ENCODE results near the gene THADA.

The THADA gene

DNA sequence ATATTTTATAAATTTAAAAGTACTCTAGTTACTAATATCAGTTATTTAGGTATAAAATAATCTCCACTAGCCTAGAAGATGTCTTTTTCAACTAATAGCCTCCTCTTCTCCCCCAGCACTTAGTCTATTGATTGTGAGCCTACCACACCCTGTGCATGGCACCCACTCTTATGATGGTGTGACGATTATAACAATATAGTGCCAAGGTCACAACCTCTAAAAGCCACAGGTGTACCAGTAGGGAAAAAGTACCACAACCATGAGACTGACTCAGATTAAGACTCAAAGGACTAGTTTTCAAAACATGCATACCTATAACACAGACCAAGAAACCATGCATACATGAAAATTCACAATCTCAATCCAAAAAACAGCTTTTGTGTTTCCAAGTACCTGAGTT, 27.6 kb downstream of the THADA start:
- H3K36me3 ChIP-seq (ENCODE audit: control insufficient read depth in 2 of 2, insufficient read depth in 1 of 2, low read length in 2 of 2): peaks cover 29 to 60% of the 10 kb centered on the region in 2 experiments
- ChIA-PET POLR2A (no interaction called here), CTCF (interaction anchor here (0.7 to 2.6 kb wide), 2 partner anchors 9 to 84 kb away, joined by 3 to 35 read pairs; no protein-coding TSS in a partner anchor)
- no peak overlapping the region for H3K27ac ChIP-seq (ENCODE audit: extremely low read depth, low read depth, low read length)
- no peak overlapping the region for H3K4me3 ChIP-seq (ENCODE audit: low read depth, low read length)
- H3K4me1 ChIP-seq (ENCODE audit: control insufficient read depth, insufficient read depth, low read length): no peaks in the 10 kb centered on the region
- H3K9me3 ChIP-seq (ENCODE audit: control insufficient read depth, insufficient read depth, low read depth, low read length): no peaks in the 10 kb centered on the region
- TF ChIP-seq, protein P1, sequence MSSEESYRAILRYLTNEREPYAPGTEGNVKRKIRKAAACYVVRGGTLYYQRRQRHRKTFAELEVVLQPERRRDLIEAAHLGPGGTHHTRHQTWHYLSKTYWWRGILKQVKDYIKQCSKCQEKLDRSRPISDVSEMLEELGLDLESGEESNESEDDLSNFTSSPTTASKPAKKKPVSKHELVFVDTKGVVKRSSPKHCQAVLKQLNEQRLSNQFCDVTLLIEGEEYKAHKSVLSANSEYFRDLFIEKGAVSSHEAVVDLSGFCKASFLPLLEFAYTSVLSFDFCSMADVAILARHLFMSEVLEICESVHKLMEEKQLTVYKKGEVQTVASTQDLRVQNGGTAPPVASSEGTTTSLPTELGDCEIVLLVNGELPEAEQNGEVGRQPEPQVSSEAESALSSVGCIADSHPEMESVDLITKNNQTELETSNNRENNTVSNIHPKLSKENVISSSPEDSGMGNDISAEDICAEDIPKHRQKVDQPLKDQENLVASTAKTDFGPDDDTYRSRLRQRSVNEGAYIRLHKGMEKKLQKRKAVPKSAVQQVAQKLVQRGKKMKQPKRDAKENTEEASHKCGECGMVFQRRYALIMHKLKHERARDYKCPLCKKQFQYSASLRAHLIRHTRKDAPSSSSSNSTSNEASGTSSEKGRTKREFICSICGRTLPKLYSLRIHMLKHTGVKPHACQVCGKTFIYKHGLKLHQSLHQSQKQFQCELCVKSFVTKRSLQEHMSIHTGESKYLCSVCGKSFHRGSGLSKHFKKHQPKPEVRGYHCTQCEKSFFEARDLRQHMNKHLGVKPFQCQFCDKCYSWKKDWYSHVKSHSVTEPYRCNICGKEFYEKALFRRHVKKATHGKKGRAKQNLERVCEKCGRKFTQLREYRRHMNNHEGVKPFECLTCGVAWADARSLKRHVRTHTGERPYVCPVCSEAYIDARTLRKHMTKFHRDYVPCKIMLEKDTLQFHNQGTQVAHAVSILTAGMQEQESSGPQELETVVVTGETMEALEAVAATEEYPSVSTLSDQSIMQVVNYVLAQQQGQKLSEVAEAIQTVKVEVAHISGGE (tag by site-specific recombination; conservative IDR thresholded peaks at IDR 0.05; ENCODE audit: low read depth): no peak
- TF ChIP-seq BCL11B (tag by site-specific recombination; IDR thresholded peaks at IDR 0.05; ENCODE audit: low read depth): no peak
- no peak for TF ChIP-seq ZNF660 (tag by site-specific recombination; IDR thresholded peaks at IDR 0.05)
- TF ChIP-seq ZNF133 (tag by site-specific recombination; IDR thresholded peaks at IDR 0.05): no peak
- TF ChIP-seq, protein P2, sequence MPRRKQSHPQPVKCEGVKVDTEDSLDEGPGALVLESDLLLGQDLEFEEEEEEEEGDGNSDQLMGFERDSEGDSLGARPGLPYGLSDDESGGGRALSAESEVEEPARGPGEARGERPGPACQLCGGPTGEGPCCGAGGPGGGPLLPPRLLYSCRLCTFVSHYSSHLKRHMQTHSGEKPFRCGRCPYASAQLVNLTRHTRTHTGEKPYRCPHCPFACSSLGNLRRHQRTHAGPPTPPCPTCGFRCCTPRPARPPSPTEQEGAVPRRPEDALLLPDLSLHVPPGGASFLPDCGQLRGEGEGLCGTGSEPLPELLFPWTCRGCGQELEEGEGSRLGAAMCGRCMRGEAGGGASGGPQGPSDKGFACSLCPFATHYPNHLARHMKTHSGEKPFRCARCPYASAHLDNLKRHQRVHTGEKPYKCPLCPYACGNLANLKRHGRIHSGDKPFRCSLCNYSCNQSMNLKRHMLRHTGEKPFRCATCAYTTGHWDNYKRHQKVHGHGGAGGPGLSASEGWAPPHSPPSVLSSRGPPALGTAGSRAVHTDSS (tag by site-specific recombination; IDR thresholded peaks at IDR 0.05): no peak
- TF ChIP-seq, protein P3, sequence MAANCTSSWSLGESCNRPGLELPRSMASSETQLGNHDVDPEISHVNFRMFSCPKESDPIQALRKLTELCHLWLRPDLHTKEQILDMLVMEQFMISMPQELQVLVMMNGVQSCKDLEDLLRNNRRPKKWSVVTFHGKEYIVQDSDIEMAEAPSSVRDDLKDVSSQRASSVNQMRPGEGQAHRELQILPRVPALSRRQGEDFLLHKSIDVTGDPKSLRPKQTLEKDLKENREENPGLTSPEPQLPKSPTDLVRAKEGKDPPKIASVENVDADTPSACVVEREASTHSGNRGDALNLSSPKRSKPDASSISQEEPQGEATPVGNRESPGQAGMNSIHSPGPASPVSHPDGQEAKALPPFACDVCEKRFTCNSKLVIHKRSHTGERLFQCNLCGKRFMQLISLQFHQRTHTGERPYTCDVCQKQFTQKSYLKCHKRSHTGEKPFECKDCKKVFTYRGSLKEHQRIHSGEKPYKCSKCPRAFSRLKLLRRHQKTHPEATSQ (tag by site-specific recombination; IDR thresholded peaks at IDR 0.05): no peak
- TF ChIP-seq GFI1B (tag by site-specific recombination; IDR thresholded peaks at IDR 0.05): no peak
- no peak for TF ChIP-seq ZEB2 (tag by site-specific recombination; IDR thresholded peaks at IDR 0.05)
- TF ChIP-seq SP7 (tag by site-specific recombination; IDR thresholded peaks at IDR 0.05): no peak
- TF ChIP-seq YY1 (tag by site-specific recombination; IDR thresholded peaks at IDR 0.05): no peak
- TF ChIP-seq TRIM28 (IDR thresholded peaks at IDR 0.05; ENCODE audit: borderline replicate concordance, low read length): no peak
- TF ChIP-seq, protein P4, sequence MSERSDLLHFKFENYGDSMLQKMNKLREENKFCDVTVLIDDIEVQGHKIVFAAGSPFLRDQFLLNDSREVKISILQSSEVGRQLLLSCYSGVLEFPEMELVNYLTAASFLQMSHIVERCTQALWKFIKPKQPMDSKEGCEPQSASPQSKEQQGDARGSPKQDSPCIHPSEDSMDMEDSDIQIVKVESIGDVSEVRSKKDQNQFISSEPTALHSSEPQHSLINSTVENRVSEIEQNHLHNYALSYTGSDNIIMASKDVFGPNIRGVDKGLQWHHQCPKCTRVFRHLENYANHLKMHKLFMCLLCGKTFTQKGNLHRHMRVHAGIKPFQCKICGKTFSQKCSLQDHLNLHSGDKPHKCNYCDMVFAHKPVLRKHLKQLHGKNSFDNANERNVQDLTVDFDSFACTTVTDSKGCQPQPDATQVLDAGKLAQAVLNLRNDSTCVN (tag by site-specific recombination; optimal IDR thresholded peaks at IDR 0.05): no peak
- no peak for TF ChIP-seq BCL11A (tag by site-specific recombination; IDR thresholded peaks at IDR 0.05; ENCODE audit: low read depth)
- TF ChIP-seq ZNF791 (tag by site-specific recombination; IDR thresholded peaks at IDR 0.05): no peak
- TF ChIP-seq, protein P5, sequence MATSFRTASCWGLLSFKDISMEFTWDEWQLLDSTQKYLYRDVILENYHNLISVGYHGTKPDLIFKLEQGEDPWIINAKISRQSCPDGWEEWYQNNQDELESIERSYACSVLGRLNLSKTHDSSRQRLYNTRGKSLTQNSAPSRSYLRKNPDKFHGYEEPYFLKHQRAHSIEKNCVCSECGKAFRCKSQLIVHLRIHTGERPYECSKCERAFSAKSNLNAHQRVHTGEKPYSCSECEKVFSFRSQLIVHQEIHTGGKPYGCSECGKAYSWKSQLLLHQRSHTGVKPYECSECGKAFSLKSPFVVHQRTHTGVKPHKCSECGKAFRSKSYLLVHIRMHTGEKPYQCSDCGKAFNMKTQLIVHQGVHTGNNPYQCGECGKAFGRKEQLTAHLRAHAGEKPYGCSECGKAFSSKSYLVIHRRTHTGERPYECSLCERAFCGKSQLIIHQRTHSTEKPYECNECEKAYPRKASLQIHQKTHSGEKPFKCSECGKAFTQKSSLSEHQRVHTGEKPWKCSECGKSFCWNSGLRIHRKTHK (tag by site-specific recombination; IDR thresholded peaks at IDR 0.05): no peak
- TF ChIP-seq KLF9 (tag by site-specific recombination; IDR thresholded peaks at IDR 0.05; ENCODE audit: low read depth): no peak
- TF ChIP-seq ZNF114 (tag by site-specific recombination; IDR thresholded peaks at IDR 0.05): no peak
- no peak for TF ChIP-seq IKZF3 (tag by site-specific recombination; IDR thresholded peaks at IDR 0.05)
- no peak for TF ChIP-seq ZNF621 (tag by site-specific recombination; IDR thresholded peaks at IDR 0.05)

Data from HEK293 (cell line).